ENCODE data around the gene KRTAP4-11.

KRTAP4-11 gene

DNA sequence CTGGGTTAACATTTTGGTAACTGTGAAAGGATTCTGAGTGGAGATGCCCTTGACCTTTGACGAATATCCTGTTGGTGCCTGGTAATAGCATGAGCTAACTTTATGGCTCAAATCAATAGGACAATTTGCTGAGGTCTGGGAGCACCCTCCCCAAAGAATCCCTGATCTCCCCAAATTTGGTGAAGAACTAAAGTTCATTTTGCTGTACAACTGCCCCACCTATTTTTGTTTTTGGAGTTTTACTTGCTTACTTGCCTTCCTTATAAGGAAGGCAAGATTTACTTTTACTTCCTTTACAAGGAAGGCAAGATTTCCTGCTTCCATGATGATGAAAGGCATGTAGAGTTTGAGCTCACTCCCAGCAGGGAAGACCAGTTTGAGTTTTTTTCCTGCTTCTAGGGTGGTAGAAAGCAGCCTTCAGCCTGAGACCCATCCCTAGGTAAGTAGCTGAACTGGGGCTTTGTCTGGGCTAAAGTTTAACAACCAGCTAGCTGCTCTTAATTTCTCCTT lies 10.2 kb downstream of the KRTAP4-11 start:
- TF ChIP-seq SIN3A (IDR thresholded peaks at IDR 0.05; ENCODE audit: borderline replicate concordance, insufficient read depth, low read length) (no peak), TAF1 (IDR thresholded peaks at IDR 0.05; ENCODE audit: borderline replicate concordance, insufficient read depth, low read length) (no peak), REST (IDR thresholded peaks at IDR 0.05; ENCODE audit: insufficient read depth in 1 of 2, low read depth in 2 of 2, low read length in 2 of 2) (no peak), FOXP2 (optimal IDR thresholded peaks at IDR 0.05; ENCODE audit: borderline replicate concordance, extremely low read depth, extremely low read length, insufficient read depth) (no peak), POLR2AphosphoS5 (IDR thresholded peaks at IDR 0.05; ENCODE audit: low read depth, low read length) (no peak)

GRCh38 chr17:41105347-41105746 lies 12.8 kb downstream of the KRTAP4-11 start, which contains the start of gene KRTAP4-9:
TSS of gene KRTAP4-9 (plus strand) at chr17:41105389. CDS start at chr17:41105389, 0 bp downstream.
- TF ChIP-seq REST (IDR thresholded peaks at IDR 0.05; ENCODE audit: insufficient read depth in 1 of 2, low read depth in 2 of 2, low read length in 2 of 2) = 0 out of 4 replicates have a peak, but pooled peaks of 1 of the 2 experiments have one; percentile 28

DNA sequence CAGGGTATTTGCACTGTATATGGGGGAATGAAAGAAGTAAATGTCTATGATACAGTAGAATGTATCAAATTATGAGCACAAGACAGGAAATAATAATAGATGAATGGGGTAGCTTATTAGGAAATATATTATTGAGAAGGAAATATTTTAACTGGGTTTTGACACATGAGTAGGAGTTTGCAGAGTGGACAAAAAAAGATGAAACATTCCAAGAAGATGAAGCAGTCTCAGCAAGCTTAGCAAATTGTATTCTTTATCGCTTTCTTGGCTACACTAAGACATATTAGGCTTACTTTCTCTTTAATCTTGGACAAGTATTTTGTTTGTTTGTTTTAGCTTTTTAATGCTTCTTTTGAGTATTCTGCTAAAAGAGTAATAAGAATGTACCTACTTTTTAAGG lies 14.3 kb downstream of the KRTAP4-11 start:
- TF ChIP-seq TAF1 (IDR thresholded peaks at IDR 0.05; ENCODE audit: borderline replicate concordance, insufficient read depth, low read length) (no peak), FOXP2 (optimal IDR thresholded peaks at IDR 0.05; ENCODE audit: borderline replicate concordance, extremely low read depth, extremely low read length, insufficient read depth) (no peak), SIN3A (IDR thresholded peaks at IDR 0.05; ENCODE audit: borderline replicate concordance, insufficient read depth, low read length) (no peak), REST (IDR thresholded peaks at IDR 0.05; ENCODE audit: insufficient read depth in 1 of 2, low read depth in 2 of 2, low read length in 2 of 2) (no peak), POLR2AphosphoS5 (IDR thresholded peaks at IDR 0.05; ENCODE audit: low read depth, low read length) (no peak)

DNA sequence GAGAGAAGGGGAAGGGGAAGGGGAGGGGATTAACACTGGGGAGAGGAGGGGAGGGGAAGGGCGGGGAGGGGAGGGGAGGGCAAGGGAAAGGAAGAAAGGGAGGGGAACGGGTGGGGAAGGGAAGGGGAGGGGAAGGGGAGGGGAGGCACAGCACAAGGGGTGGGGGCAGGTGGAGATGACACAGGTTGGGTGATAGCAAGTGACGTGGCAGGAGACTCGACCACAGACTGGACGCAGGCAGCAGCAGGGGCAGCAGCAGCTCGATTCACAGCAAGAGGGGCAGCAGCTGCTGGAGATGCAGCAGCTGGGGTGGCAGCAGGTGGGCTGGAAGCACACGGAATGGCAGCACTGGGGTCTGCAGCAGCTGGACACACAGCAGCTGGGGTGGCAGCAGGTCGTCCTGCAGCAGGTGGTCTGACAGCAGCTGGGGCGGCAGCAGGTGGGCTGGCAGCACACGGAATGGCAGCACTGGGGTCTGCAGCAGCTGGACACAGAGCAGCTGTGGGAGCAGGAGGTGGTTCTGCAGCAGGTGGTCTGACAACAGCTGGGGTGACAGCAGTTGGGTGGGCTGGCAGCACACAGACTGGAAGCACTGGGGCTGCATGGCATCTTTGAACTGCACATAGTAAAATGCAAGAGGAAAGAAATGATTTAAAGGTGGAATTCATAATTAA lies 16.4 kb downstream of the KRTAP4-11 start, which contains the start of gene KRTAP4-16:
Gene KRTAP4-16 (minus strand): TSS at position 624 of the 674 bp plus-strand sequence. CDS start 0 bp downstream, at position 624.
- TF ChIP-seq SIN3A (IDR thresholded peaks at IDR 0.05; ENCODE audit: borderline replicate concordance, insufficient read depth, low read length) (no peak), TAF1 (IDR thresholded peaks at IDR 0.05; ENCODE audit: borderline replicate concordance, insufficient read depth, low read length) (no peak), REST (IDR thresholded peaks at IDR 0.05; ENCODE audit: insufficient read depth in 1 of 2, low read depth in 2 of 2, low read length in 2 of 2) (no peak), POLR2AphosphoS5 (IDR thresholded peaks at IDR 0.05; ENCODE audit: low read depth, low read length) (no peak), FOXP2 (optimal IDR thresholded peaks at IDR 0.05; ENCODE audit: borderline replicate concordance, extremely low read depth, extremely low read length, insufficient read depth) (no peak)

All from PFSK-1 (cell line).